Bone marrow (tissue), 2 donors: ENCODE measurements around the gene DCUN1D3.
A peak's percentile ranks its signal among the peaks of the same experiment; 100 is the strongest.

Source experiments
- DNase-seq, 2 donors: peaks; one replicate each; lab custom pipeline; 2025; lab: John Stamatoyannopoulos, UW

The DCUN1D3 gene

DNA sequence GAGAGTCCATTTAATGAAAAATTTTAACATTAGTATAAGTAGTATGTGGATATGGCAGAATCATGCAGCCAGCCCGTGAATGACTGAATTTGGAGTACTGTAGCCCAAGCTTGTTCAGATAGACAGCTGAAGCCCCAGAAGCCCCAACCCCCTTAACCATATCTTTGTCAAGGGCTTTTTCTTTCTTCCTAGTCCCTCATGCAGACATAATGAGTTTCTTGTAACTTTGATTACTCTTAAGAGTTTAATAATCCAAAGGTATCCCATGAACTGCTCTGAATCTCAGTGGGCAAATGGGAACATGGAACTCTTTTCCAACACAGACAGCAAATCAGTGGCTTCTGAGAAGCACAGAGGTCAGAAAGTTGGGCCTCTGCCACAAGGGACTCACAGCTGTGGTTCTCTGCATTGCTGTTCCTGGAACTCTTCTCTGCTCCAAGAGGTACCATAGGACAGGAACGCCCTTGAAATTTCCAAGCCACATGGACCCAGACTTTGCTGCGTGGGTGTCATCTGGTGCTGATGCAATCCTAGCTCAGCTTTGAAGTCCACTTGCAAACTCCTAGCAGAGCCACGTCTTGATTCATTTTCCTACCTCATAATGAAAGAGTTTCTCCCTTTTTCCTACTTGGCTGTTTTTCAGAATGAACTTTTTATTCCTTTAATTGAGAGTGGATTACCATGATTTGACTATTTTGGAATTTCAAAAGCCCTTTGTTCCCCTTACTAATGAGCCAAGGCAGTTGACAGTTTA is 18.5 kb upstream of the DCUN1D3 start:
- no peak for DNase-seq

DNA sequence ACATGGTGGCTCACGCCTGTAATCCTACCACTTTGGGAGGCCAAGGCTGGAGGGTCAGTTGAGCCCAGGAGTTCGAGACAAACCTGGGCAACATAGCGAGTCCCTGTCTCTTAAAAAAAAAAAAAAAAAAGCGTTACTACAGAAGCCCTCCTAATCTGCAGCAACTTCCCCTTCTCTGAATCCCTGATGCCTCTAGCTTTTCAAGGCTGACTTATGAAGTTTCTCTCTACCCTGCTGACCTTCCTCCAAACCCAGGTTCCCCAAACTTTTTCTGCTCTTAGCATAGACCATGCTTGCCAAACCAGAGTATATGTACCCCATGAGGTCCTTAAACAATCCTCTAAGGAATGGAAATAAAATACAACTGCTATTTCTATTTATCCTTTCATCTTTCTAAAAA is 16.8 kb upstream of the DCUN1D3 start:
- DNase-seq, result peak in 1 of 2 donors; percentile 76

DNA sequence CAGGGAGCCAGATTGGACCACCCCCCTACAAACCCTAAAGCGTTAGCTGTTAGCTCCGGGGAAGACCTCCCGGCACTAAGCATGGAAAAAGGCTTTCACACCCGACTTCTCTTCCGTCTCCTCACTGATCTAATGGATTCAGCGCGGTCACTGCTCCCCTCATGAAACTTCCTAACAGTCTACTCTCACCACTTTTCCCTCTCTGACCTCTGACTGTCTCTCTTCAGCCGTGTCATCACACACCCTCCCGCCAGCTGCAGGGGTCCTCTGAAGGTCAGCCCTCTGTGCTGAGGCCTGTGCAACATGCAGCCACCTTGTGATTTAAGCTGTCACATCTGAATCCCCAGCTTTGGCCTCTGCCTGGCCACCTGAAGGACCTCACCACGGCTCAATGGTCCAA is 16.1 kb upstream of the DCUN1D3 start:
- no peak for DNase-seq

DNA sequence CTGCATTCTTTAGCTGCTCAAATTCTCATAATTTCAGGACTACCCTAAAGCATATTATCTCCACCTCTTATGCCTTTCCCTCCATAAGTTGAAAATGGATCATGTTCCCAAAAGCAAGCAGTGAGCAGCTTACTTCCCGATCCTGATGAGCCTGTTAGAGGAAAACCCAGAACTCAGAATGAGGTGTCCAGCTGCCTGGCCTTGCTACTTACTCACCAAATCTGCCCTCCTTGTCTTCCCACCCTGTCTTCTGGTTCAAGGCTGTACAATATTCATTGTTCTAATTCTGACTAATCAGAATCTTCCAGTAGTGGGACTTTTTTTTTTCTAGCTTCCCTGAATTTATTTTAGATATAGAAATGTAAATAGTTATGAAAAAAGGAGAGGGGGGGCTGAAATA is 11.2 kb upstream of the DCUN1D3 start:
- DNase-seq, result no peak

DNA sequence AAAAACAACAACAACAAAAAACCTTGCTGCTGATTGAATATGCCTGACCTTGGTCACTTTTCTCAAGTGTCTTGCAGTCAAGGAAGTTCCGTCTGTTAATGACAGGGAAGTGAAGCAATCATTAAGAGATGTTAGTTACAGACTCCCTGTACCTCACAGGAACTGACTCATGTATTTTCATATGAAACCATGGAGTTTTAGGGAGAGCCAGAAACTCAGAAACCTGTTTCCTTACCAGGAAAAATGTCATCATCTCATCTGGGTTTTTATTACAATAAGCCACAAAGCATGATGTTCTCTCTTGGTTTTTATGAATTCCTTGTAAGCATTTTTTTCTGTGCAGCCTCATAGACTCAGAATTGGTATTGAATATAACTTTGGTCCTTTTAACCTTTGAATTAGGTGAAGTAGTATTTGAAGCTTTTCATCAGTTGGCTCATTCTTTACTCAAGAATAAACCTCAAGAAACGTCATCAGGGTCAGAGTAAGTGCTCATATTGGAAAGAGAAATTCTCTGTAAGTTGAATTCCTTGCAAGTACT is 10.7 kb upstream of the DCUN1D3 start:
- DNase-seq, result peak in 1 of 2 donors; percentile 58

DNA sequence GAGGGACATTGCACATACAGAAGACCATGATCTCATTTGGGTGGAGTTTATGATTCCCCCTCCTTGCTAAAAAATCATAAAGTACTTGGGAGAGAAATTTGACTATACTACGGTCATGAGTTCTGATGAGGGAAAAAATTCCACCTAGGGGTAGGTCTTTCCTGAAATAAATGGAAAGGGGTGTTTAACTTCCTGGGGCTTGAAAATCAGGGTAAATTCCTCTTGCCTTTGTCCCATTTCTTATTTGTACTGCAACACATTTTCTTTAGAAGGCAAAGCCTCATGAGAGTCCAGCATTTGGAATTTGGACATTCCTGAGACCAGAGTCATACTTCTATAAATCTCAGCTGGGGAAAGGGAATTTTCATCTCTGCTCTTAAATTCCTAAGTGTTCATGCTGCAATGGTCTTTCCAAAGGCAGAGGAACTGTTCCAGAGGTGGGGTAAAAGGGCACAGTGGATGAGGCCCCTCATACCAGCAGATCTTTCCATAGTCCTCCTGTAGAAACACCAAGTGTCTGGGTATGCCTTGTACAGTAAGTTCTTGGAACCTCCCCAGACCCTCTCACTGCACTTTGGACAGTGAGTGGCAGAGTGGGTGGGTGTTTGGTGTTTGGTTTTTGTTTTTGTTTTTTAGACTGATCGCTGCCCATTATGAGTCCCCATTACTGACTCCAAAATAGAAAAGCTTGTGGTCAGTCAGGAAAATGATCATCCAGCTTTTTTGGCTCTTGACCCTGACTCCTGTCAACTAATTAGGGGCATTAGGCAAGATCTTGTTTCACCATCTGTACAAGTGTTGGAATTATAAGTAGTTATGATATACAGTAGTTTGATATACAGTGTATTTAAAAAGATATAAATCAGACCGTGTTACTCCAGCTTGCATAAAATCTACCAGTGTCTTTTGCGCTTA is 6.4 kb upstream of the DCUN1D3 start:
- DNase-seq, result no peak

DNA sequence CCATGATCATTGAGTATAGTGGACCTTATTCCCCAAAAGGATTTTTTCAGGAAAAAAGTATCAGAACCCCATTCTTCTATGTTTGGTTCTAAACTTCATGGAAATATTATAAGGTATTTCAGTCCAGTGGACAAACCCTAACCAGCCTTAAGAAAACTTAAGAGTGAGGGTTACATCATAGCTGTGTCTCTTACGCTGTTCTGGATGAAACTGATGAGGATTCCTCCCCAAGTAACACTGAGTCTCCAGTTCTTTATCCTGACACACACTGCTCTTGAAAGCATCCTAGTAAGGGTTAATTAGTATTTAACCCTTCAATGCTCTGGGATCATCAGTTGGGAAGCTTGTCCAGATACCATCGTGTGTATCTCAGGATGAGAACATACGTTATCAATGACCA is 5.4 kb upstream of the DCUN1D3 start:
- DNase-seq, result no peak

DNA sequence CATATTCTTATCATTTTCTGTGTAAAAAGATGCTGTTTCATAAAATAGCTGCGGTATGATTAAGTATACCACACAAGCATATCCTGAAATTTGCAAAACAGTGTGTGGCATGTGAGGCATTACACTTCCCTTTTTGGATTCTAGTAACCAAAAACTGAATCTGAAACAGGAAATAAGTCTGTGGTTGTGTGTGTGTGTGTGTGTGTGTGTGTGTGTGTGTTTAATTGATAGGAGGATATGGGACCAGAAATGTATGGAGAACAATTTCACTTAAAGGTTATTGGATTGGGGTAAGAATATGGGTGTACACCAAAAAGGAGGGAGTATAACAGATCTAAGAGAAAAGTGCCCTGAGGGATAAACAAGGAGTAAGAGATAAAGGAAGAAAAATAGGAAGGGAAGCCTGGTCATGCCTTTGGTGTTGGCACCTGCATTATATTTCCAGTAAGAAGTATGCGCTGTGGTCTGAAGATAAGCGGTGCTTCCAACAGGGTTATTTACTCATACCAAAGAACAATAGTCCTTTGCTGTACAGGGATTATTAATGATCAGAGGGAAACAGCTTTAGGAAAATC is 4.4 kb upstream of the DCUN1D3 start:
- DNase-seq, result peak in 1 of 2 donors; percentile 90

DNA sequence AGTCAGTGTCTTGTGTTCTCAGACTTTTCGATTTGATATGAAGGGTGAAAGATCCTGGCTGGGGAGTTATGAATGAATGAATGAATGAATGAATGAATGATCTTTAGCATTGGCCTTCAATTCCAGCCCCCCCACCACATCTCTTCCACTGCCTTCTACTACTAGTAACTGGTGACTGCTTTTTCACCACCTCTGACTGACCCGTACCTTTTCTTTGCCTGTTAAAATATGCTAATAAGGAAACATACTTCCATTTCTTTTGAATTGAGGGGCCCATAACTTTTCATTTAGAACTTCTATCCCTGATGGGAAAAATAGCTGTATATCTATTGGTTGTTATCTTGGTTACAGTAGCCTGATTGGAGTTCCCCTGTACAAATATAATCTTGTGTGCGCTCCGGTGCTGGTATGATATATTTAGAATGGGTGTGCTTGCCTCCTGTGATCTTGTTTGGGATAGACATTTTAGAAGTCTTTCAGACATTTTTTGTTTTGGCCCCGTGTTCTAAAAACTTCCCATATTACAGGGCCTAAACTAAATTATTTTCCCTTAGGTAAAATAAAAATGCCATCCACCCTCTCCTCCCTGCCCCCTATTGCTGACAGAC is 3.8 kb upstream of the DCUN1D3 start:
- DNase-seq, result no peak

DNA sequence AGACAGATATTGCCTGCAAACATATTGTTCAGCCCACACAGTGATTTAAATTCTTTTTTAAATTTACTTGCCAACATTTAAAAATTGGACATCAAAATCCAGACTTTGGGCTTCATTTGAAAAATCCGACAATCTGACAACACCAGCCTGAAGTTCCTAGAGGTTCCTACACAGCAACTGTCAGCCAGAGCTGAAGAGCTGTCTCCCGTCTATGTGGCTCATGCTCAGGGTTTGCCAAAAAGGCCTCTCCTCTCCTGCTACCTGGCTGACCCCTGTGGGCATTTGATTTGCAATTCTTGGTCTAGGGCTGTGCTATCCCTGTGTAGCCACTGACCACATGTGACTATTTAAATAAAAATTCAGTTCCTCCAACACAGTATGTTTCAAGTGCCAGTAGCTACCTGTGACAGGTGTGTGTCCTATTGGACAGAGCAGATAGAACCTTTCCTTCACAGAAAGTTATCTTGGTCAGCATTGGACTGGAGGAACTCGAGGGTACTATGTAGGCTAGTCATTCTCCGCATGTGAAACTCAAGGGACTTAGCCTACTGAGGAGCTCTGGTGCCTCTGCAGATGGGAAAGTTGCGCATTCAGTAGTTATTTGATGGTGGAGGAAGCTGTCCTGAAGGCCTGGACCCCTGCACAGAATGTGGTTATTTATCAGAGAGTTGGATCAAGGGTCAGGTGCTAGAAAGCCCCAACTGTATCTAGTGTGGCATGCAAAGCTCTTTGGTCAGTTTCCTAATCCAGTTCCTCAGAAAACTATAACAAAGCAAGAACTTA is 3.1 kb upstream of the DCUN1D3 start:
- DNase-seq, result no peak

DNA sequence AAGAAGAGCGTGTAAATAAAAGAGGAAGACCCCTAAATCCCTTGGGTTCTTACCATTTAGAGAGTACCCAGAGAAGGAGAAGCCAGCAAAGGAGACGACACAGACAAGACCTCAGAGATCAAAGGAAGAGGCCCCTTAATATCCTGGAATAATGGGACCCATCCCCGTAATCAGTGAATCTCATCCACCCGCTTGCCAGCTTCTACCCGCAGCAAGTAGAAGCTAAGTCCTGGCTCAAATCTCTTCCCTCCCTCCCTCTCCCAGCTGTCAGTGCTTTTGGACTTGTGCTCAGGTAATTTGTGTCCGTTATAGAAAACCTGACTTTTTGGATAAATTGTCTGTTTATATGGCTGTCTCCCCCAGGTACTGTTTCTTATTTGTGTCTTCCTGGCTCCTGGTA is 2.3 kb upstream of the DCUN1D3 start:
- no peak for DNase-seq

DNA sequence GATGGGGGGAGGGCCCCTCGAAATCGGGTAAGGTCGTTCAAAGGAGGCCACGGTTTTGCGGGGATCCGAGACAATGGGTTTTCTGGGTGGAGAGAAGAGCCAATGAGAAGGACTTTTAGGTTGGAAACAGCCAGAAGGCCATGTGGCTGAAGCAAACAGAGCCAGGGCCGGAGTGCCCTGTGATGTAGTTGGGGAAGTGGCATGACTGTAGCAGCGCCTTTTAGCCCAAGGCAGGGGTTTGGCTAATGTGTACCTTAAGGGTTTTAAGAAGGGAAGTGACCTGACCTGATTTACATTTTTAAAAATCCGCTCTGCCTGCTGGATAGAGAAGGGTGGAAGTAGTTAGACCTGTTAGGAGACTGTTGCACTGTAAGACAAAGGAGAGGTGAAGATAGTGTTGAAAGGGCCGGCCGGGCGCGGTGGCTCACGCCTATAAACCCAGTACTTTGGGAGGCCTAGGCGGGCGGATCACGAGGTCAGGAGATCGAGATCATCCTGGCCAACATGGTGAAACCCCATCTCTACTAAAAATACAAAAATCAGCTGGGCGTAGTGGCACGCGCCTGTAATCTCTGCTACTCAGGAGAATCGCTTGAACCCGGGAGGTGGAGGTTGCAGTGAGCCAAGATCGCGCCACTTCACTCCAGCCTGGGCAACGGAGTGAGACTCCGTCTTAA is 1.4 kb upstream of the DCUN1D3 start:
- no peak for DNase-seq

DNA sequence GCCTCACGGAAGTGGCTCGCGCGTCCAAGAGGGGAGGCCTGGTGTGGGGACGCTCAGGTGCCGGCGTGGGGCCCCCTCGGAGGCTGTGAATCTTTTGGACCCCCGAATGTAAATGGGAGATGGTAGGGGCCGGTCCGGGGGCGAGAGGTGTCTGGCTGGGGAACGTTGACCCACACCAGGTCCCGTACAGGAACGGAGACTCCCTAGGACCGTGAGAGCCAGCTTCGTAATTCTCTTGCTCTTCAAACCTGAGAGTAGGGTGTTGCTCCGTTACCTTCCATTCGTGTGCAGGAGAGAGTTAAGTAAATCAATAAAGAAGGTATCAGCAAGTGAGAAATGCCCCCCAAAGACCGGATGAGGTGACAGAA is 894 bp upstream of the DCUN1D3 start:
- DNase-seq, result no peak

DNA sequence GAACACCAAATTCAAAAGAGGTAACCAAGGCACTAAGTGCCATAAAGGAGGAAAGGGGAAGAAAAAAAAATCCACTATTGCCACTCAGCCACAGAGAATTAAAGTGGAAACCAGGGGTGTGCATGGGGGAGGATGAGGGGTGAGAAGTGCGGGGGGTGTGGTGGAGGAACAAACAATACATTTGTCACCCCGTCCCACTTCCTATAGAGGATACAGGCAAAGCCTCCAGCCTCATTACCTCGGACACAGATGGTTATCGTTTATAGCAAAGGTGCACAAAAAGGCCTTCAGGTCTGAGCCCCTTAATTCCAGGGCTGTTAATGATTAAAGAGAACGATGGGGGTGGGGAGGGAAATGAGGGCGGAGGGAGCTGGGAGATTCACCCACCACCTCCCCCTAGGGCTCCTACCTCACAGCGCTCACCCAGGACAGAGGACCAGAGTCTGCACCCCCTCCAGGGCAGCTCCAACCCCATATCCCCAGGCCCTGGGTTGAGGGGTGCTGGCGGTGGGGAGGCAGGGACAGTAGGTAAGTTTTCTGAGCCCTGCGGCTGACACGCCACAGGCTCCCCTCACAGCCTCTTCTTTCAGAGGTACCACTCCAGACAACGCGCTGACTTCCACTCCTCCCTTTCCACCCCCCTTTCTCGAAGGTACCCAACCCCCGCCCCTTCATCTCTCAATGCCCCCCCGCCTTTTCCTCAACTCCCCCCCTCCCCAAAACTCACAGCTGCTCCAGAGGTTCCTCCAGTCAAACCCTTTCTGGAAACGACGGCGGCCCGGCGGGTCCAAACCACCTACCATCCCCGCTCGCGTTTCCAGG is 470 bp downstream of the DCUN1D3 start:
- peak in 1 of 2 donors; percentile 26 for DNase-seq

DNA sequence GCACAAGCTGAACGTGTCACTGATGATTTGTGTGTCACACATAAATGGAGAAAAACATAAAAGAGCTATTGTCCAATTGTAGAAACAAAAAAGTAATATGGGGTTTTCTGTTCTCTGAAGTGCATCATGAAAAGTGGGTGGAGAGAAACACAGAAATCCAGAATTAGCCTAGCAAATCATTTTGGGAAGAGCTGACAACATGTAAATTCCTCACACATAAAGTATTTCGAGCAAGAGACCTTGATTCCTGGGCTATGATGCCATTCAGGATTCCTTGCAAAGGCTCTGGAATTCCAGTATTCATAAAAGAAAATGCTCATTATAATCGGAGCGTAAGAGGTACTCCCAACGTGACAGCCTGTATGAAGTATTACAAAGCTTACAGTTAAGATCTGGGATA is 1.1 kb downstream of the DCUN1D3 start:
- DNase-seq, result no peak

DNA sequence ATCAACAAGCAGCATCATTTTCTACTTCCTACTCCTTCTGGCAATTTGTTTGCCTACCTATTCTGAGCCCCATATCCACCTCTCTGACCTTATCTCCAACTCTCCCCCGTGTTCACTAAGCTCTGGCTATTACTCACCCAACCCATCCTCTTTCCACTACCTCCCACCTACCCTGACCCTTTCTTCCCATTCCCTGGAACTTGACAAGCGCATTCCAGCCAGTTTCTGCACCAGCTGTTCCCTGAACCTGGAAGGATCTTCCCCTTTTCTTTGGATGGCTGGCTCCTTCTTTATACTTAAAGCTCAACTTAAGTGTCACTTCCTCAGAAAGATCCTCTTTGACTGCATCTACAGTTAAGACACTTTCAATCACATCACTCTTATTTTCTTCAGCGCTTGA is 2.2 kb downstream of the DCUN1D3 start:
- DNase-seq, result no peak

DNA sequence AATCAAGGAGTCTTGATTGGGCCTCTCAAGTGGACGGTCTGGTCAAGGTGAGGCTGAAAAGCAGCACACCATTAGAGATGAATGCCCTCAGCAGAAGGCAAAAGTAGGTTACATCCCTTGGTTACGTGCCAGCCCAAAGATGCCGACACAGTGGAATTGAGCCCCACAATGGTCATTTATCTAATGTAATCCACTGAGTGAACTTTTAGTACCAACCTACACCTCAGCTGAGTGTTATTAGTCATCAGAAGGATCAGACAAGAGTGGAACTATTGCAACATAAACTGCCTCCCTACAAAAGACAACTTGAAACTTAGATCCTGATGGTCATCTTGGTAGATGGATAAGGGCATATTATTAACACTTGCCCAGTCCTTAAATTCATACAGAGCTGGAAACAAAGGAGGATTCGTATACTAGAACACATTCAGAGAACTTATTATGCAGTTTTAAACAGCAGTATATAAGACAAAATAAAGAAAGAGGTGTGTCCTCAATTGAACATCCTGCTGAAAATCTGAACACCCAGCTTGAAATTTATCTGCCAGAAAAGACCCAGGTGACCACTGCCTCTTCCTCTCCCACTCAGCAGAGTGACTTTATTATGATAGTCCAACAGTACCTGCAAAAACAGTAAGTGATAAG is 2.8 kb downstream of the DCUN1D3 start:
- no peak for DNase-seq

DNA sequence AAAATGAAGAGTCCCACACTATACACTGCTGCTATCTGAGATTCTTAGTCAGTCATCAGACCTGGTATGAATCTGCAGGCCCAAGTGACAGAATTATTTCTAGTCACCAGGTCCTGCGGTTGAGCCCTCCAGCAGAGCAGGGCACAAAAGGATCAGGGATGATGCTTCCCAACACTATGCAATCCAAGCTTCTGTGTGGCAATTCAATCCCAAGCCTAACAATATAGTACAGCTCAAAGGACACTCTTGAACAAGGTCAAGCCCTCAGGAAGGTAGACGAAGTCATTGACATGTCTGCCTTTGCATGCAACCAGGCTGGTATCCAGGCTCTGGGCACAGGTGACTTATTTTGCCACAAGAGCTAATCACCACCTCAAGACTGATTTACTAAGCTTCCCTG is 5.8 kb downstream of the DCUN1D3 start:
- no peak for DNase-seq

DNA sequence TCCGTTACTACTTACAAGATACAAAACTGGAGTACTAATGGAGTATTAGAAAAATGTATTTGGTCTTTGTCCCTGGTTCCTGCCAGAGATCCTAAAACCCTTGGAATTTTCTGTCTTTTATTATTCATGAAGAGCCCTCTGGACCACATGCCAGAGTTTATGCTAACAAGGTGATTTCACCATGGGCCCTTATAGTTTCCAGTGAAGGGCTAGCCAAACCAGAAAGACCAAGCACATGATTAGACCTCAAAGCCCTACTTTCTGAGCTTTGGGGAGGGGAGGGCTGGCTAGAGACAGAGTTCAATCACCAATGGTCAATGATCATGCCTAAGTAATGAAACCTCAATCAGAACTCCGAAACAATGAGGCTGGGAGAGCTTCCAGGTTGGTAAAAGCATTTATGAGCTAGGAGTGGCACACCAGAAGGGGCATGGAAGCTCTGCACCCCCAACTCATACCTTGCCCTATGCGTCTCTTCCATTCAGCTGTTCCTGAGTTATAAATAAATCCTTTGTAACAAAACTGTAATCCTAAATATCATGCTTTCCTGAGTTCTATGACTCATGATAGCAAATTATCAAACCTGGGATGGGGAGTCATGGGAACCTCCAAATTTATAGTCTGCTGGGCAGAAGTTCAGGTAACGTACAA is 10.4 kb downstream of the DCUN1D3 start:
- DNase-seq, result no peak
